Tibial artery (tissue), 4 donors: ENCODE measurements around the gene RAPGEF3.
A peak's percentile ranks its signal among the peaks of the same experiment; 100 is the strongest.

Experiments
- DNase-seq, 2 donors: peaks; one replicate each; pipeline ENCODE4 v3.0.0-alpha.2; 2019
- H3K27ac ChIP-seq, 2 donors: fragments of 200-600 bp; sonication (generic) in 1 of 2; 1 replicate in 1 of 2; 2 replicates in 1 of 2; pipeline ENCODE4 v1.5.1; 2018 to 2019; ENCODE audit warnings: mild to moderate bottlenecking in 1 of 2
- H3K27me3 ChIP-seq, 2 donors: fragments of 200-600 bp; sonication (generic) in 1 of 2; one replicate each; pipeline versions ENCODE4 v1.5.1 to v1.6.0; 2016 to 2019
- H3K36me3 ChIP-seq, 3 donors: fragments of 200-600 bp; sonication (generic) in 2 of 3; one replicate each; pipeline ENCODE4 v1.5.1; 2016 to 2019; ENCODE audit warnings: mild to moderate bottlenecking in 2 of 3
- H3K4me1 ChIP-seq, 4 donors: fragments of 200-600 bp; sonication (generic) in 2 of 4; 1 replicate in 3 of 4; 2 replicates in 1 of 4; pipeline ENCODE4 v1.5.1; 2016 to 2019
- H3K4me3 ChIP-seq, 2 donors: fragments of 200-600 bp; sonication (generic) in 1 of 2; 1 replicate in 1 of 2; 2 replicates in 1 of 2; pipeline ENCODE4 v1.5.1; 2018 to 2019; ENCODE audit warnings: mild to moderate bottlenecking in 2 of 2
- H3K9me3 ChIP-seq, 3 donors: fragments of 200-600 bp; sonication (generic) in 1 of 3; one replicate each; pipeline ENCODE4 v1.5.1; 2016 to 2019
- CTCF ChIP-seq, 2 experiments: fragments of 200-600 bp in 1 of 2; fragments of 450-650 bp in 1 of 2; IDR thresholded peaks; one replicate each; pipeline ENCODE4 v1.5.1; 2017 to 2019; ENCODE audit warnings: antibody characterized with exemption in 2 of 2, mild to moderate bottlenecking in 1 of 2, moderate library complexity in 1 of 2
- intact Hi-C: fragments of 100-400 bp; cut with DNase I; formaldehyde crosslinking; loops from one replicate; pipeline ENCODE4 v1.15.0; 2023; ENCODE audit warnings: low total_unique reads

The RAPGEF3 gene

GRCh38 chr12:47785036-47785886 lies 26.6 kb upstream of the RAPGEF3 start:
- Histone ChIP-seq H3K27me3 (no peaks in the 10 kb centered on the region), H3K27ac (peak overlapping the region; percentile 41 to 61), H3K4me3 (no peak overlapping the region), H3K4me1 (peaks cover 0 to 21% (median 13%) of the 10 kb centered on the region in 4 donors), H3K36me3 (peaks cover 75 to 98% (median 95%) of the 10 kb centered on the region in 3 donors), H3K9me3 (no peaks in the 10 kb centered on the region)
- no peak for TF ChIP-seq CTCF (IDR thresholded peaks at IDR 0.05)
- intact Hi-C loops: no loop called here
- no peak for DNase-seq

GRCh38 chr12:47783821-47784819 lies 25.4 kb upstream of the RAPGEF3 start:
- H3K4me3 ChIP-seq: no peak overlapping the region
- TF ChIP-seq CTCF (IDR thresholded peaks at IDR 0.05): no peak
- H3K4me1 ChIP-seq: peaks cover 0 to 29% (median 18%) of the 10 kb centered on the region in 4 donors
- peaks cover 64 to 86% (median 83%) of the 10 kb centered on the region in 3 donors for H3K36me3 ChIP-seq
- H3K27ac ChIP-seq: peak overlapping the region; percentile 21 to 26
- intact Hi-C loops: no loop called here
- H3K9me3 ChIP-seq: no peaks in the 10 kb centered on the region
- DNase-seq: no peak
- no peaks in the 10 kb centered on the region for H3K27me3 ChIP-seq

GRCh38 chr12:47783024-47783755 lies 24.5 kb upstream of the RAPGEF3 start:
- Histone ChIP-seq H3K27me3 (no peaks in the 10 kb centered on the region), H3K36me3 (peaks cover 55 to 77% (median 74%) of the 10 kb centered on the region in 3 donors), H3K9me3 (no peaks in the 10 kb centered on the region), H3K4me3 (no peak overlapping the region), H3K27ac (peak overlapping the region; percentile 26 to 43), H3K4me1 (peaks cover 0 to 38% (median 26%) of the 10 kb centered on the region in 4 donors)
- intact Hi-C loops: no loop called here
- DNase-seq: no peak
- no peak for TF ChIP-seq CTCF (IDR thresholded peaks at IDR 0.05)

- Histone ChIP-seq H3K27me3 (no peaks in the 10 kb centered on the region), H3K9me3 (no peaks in the 10 kb centered on the region), H3K4me3 (no peak overlapping the region), H3K4me1 (peaks cover 0 to 41% (median 32%) of the 10 kb centered on the region in 4 donors), H3K27ac (peak overlapping the region in 1 of 2 donors; percentile 43), H3K36me3 (peaks cover 47 to 69% (median 66%) of the 10 kb centered on the region in 3 donors)
- TF ChIP-seq CTCF (IDR thresholded peaks at IDR 0.05): no peak
- no peak for DNase-seq
- intact Hi-C loops: no loop called here
Observed at GRCh38 chr12:47782372-47782770, 23.7 kb upstream of the RAPGEF3 start.
